HG03108 (cell line): ENCODE data around the gene PTGIS.

ENCODE experiments used
- ATAC-seq: cut with Tn5 transposase; IDR thresholded peaks from one replicate; pipeline ENCODE4 v1.9.1; 2021; ENCODE audit warnings: moderate library complexity; ENCODE audit not compliant: unreplicated experiment

The PTGIS gene

DNA sequence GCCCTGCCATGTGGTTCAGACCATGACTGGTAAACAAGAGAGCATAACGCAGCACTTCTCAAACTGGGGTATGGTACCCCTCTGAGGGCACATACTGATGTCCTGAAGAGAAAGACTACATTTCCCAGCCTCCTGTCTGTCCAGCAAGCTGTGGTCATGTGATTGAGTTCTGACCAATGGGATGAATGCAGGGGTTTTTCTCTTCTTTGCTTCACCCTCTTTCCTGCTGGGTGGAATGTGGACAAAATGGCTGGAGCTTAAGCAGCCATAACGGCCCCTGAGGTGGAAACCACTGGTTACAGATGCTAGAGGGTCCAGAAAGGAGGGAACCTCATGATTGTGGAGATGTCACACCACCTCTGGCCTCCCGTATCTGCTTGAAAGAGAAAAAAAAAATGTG lies 66.0 kb downstream of the PTGIS start:
- ATAC-seq, result no peak

DNA sequence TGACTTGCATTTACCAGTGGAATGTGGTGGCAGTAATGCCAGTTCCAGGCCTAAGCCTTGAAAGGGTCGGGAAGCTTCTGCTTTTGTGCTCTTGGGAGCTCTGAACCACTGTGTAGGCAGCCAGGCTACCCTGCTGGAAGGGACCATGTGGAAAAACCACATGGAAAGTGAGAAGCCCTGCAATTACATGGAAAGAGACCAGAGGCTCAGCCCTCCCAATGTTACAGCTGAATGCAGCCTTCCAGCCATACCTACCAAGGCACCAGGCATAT lies 70.6 kb downstream of the PTGIS start:
- no peak for ATAC-seq

DNA sequence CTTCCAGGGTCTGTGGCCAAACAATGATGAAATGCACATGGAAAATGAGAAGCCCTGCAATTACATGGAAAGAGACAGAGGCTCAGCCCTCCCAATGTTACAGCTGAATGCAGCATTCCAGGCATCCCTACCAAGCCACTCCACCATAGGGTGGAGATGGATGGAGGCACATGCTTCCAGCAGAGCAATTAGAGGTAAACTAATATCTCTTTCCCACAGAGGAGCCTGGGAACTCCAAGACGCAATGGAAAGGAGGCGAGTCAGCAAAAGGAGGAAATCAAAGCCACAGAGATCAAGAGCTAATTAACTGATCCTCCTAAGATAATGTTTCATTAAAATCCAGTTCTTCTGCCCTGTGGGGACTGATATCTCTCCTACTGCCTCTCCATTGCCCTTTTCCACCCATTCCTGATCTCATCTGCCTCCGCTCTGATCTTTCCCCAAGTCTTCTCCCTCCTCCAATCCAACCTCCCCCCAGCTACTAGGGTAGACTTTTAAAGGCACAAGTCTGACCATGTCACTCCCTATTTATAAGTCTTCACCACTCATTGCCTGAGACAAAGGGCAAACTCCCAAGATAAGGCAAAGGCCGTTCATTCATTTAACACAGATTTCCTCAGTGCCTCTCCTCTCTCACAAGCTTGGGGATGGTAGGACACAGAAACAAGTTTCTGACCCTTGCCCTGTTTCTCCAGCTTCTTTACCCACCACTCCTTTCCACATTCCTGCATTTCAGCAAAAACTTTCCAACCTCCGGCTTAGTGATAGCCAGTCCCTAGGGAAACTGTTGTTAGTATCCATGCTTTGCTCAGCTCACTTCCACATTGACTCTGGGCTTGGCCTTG lies 71.2 kb downstream of the PTGIS start:
- no peak for ATAC-seq

DNA sequence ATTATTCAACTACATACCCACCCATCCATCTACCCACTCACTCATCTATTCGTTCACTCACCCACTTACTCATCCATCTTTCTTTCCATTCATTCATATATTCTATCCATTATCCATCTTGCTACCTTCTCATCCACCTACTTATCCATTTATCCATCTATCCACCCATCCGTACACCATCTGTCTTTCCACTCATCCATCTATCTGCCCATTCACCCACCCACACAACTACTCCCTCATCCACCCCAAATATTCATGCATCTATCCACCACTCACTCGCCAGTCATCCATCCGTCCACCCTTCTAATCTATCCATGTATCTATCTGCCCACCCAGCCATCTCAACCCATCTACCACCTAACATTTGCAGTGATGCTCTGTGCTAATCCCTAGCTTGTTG lies 71.9 kb downstream of the PTGIS start:
- ATAC-seq, result no peak

DNA sequence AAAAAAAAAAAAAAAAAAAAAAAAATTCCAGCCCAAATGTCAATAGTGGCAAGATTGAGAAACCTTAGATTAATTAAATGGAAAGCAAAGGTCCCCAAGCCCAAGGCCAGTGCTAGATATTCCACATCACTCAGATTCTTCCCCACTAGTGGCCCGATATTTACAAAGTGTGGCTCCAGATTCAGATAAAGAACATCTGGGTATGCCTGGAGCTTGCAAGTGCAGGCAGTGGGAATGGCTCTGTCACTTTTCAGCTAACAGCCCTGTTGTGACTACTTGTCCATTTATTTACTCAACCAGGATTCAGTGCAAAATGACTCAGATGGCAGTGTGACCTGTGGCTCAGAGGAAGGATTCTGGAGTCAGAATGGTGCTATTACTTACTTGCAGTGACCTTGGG lies 77.2 kb downstream of the PTGIS start:
- no peak for ATAC-seq

DNA sequence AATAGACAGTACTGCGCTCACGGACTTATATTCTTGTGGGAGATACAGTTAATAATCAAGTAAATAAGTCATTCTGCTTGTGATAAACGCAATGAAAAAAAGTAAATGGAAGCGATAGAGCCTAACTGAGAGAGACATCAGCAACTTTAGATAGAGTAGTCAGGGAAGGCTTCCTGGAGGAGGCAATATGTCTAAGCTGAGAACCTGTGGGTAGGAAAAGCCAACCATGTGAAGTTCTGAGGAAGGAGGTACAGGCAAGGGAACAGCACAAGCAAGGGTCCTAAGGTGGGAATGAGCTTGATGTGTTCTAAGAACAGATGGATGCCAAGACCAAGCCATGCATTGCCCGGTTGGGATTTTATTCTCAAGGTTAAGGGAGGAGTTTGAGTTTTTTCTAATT lies 78.2 kb downstream of the PTGIS start:
- no peak for ATAC-seq

DNA sequence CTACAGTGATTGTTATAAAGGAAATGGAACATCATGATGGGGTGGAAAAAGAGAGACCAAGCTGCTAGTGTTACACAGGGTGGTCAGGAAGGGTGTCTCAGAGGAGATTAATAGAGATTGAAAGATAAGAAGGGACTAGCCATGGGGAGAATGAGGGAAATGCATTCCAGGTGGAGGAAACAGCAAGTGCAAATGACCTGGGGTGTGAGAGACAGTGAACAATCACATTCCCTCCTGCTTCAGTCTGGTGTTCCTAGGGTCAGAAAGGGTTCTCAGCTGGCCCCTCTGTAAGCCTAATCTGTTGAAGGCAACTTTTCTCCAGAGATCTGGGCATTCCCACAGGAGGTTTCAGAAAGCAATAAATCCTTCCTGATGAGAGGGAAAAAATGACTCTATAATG lies 81.9 kb downstream of the PTGIS start:
- ATAC-seq, result no peak

DNA sequence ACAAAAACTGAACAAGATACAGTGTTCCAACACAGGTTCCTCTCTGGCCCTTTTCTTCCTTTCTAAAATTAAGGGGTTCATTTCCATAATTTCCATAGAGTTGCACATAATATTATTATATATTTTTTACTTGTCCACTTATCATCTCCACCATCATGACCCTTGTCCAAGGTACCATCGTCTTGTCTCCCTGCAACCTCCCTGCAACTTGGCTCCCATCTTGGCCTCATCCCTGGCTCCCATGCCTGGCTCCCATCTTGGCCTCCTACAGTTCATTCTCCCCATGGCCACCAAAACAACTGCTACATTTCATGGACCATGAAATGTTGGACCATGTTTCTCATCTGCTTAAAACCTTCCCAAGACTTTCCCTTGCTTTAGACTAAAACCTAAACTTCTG lies 82.4 kb downstream of the PTGIS start:
- ATAC-seq, result no peak

DNA sequence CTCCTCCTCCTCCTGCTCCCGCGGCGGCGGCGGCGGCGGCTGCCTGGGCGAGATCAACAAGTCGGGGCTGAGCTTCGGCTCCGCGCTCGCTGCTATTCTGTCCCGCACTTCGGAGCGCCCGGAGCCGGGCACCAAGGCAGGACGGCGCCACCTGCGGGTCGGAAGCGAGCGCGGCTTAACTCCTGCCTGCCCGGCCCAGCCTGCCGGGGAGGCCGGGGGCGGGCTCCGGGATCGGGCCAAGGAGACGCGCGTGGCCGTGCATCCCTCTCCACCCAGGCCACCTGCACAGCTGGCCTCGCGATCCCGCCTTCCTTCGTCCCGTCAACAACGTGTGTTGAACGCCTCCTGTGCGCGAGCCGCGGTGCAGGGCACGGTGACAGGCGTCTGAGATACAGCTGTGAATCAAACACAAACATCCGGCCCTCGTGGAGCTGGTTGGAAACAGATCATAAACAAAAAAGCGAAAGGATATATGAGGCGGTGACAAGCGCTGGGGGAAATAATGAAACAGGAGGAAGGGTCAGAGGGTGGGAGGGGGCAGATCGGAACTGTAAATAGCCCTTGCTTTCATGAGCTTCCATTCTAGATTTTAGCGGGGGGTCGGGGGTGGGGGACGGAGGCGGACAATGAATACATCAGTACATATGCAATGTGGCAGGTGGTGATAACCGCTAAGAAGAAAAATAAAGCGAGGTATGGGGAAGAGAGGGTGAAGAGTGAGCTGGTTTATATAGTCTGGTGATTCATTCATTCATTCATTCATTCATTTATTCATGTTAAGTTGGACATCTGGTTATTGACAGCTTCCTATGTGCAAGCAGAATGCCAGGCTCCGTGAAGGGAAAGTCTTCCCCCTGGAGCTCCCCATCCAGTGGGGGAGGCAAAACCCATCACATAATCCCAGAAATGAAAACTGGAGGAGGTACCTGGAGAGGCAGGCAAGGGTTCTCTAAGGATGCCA lies 83.5 kb downstream of the PTGIS start:
- ATAC-seq, result no peak

DNA sequence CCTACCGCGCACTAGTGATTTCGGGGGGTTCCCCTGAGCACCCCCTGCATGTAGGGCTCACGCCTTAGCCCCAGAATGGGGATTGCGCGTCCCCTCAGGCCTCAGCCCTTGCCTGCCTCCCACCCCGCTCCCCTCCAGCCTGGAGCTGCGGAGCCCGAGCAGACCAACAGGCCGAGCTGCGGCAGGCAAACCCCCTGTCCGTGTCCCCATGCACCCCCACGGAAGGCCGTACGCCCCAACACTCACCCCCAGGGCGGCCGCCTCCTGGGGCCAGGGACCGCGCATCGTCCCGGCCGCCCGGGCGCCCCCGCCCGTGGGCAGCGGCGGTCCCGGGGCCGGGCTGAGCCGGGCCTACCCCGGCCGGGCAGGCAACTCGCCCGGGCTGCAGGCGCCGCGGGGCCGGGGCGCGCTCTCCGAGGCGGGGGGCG lies 84.2 kb downstream of the PTGIS start:
- no peak for ATAC-seq

DNA sequence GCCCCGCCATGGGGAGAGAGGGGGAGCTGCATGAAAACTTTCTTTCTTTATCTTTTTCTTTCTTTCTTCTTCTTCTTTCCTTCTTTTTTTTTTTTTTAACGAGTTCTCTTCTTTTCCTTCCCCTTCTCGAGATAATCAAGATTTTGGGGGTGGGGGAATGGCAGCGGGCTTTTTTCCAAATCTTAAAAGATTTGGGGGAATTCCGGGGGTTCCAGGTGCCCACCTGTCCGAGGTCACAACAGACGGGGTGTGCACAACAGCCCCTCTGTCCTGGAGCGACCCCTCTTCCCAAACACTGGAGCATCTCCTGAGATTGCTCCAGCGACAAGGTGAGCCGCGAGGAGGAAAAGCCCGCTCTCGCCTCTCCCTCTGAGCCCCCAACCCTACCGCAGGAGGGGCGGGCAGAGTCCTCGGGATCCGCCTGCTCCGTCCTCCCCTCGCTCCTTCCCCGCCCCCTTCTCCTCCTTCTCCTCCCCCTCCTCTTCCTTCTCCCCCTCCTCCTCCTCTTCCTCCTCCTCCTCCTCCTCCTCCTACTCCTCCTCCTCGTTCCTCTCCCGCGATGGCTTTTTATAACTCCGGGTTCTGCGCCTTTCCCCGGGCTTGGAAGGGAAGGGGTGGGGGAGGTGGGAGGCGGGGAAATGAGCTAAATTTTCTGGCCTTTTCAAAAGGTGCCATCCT lies 84.8 kb downstream of the PTGIS start:
- ATAC-seq, result no peak

DNA sequence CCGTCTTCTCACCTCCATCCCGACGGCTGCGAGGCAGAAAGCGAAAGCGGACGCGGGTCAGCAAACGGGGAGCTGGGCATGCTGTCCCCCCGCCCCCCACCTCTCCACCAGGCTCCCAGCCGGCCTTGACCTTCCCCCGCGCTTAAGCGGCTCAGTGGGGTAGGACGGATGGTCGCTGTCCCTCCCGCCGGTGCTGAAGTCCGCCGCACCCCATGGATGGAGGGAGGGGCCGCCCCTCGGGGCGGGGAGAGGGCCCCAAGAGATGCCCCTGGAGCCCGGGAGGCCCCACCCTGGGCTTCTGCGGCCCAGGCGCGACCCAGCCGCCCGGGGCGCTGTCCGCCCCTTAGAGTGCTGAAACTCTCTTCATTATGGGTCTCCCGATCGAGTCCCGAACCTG lies 85.3 kb downstream of the PTGIS start, which contains the start of gene KCNB1:
Gene KCNB1, minus strand, starts transcription at position 48 of the 397 bp plus-strand sequence. CDS start 188 bp downstream, outside the sequence.
- ATAC-seq, result no peak

DNA sequence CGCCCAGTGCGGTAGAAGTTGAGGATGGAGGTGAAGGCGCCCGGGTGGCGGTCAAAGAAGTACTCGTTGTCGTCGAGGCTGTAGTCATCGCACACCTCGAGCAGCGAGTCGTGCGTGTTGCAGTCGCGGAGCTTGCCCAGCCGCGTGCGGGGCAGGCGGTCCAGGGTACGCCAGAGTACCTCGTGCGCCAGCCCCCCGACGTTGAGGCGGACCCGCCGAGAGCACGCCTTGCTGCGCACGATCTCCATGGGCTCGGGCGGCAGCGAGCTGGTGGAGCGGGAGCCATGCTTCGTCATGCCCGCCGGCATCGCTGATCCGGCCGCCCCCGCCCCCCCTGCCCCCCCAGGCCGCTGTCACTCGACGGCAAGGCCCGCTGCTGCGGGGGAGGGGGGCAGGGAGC lies 85.8 kb downstream of the PTGIS start:
- ATAC-seq, result no peak

DNA sequence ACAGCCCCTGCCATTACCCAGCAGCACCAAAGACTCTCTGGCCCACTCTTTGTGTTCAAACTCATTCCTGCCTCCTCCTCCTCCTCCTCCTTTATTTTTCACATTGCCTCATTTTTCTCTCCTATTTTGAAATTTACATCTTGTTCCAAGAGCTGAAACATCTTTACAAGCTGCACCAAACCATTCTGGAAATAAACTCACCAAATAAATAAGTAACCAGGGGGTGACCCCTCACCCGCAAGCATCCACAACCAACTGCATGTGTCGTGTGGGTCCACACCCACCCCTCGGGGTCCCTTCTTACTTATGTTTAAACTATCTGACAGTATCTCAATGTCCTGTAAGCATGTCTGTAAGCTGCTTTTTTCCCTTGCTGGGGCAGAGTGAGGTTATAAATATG lies 86.8 kb downstream of the PTGIS start:
- ATAC-seq, result no peak

DNA sequence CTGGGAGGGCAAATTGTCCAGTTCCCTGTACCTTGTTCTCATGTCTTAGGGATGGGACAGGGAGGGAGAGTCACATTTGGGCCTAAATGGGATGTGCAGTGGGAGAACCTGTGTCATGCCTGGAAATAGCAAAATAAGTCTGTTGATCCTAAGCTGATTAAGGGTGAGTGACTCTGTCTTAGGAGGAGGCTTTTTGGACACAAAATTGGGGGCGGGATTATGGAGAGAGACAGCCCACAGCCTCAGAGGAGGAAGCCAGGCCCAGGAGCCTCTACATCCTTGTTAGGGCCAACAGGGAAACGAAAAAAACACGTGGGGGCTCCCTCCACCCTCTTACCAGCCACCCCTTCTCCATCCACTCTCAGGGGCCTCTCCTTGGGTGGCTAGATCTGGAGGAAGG lies 87.7 kb downstream of the PTGIS start:
- no peak for ATAC-seq

DNA sequence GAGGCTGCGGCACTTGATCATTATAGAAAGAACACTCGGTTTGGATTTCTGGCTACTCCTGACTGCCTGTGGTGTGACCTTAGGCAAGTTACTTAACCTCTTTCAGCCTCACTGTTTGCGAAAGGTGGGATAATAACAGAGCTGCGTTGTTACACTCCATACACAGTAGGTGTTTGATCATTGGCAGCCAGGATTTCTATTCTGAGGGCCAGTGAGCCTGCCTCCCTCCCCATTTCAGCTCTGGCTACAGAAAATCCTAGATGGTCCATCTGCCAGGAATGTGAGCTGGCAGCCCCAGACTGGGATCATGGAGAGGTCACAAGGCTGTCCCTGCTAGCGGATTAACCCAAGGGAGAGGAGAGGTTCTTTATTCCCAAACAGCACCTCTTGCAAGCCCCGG lies 88.2 kb downstream of the PTGIS start:
- no peak for ATAC-seq

DNA sequence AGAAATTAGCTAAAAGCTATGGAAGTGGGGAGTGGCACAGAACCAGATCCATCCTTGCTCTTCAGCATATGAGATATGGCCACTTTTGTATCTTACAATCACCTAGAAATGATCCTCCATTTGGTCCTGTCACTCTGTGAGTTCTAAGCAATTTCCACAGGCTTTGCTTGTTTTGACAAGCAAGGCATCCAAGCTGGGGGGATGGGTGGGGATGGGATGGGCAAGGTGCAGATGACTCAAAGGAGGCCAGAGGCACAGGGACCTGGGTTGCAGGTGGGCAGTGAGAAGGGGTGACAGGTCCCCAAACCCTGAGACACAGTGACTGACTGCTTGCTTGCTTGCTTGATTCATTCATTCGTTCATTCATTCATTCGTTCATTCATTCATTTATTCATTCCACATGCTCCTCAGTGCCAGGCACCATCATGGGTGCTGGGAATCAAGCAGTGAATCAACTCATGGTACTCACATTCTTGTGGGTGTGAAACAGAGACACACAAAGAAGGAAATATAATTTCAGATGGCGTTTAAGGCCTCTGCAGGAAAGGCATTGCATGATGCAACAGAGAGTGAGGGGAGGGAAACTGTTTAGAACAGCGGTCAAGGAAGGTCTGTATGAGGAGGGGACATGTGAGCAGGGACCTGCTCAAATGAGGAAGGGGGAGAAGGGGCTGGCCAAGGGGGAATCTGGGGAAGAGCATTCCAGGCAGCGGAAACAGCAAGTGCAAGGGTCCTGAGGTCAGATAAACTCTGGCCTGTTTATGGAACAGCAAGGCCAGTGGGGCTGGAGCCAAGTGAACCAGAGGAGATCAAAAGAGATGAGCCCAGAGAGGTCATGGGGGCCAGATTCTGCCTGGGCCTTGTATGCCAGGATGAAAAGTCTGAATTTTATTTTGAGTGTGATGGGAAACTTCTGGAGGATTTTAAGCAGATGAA lies 88.9 kb downstream of the PTGIS start:
- no peak for ATAC-seq

DNA sequence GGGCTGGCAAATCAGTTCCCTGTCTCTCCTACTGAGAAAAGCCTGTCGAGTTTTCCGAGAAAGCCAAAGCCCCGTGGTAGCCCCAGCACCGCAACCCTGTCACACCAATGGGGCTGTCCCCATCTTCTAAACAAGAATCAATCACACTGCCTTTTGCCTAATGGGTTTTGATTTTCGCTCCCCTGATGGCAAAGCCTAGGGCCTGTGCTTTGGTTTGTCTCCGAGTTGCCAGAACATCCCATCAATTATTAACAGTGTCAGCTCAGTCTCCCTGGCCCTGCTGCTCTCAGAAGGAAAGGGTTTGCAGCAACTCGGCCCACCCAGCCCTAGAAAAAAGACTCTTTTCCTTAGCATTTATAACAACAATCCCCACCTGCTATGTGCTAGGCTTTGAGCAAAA lies 89.7 kb downstream of the PTGIS start:
- no peak for ATAC-seq

DNA sequence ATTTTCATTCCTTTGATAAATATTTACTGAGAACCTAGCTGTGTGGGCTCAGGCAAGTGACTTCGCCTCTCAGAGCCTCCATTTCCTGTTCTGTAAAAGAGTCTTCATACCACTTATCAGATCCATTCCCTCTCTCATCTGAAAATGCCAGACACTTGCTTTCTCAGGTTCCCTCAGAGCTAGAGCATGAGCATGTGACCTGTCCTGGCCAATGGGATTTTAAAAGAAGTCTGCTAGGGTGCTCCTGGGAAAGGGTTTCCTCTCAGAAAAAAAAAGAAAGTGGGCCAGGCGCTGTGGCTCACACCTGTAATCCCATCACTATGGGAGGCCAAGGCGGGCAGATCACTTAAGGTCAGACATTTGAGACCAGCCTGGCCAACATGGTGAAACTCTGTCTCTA lies 90.7 kb downstream of the PTGIS start:
- no peak for ATAC-seq

DNA sequence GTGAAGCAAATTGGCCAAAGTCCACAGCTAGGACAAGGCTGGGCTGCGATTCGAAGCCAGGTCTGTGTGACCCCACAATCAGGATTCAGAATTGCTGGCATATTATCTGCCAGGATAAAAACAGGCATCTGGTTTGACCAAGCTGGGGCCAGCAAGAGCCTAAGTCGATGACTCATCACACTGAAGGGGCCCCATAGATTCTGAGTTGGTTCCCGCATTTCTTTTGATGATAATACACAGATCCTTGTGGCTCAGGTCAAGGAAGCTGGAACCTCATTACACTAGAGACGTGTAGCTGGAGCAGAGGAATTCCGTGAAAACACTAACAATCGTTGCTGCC lies 92.0 kb downstream of the PTGIS start:
- no peak for ATAC-seq
